K562 (cell line): ENCODE results near the gene MRPS24. TPM values are rescaled to one million over a fixed set of nuclear protein-coding genes. Genes with fewer than 3 reads are reported as not detected.

Experiments
- ATAC-seq: fragments of 200-7000 bp; cut with Tn5 transposase; 3 replicates; pipeline ENCODE4 v1.9.1; 2020; ENCODE audit warnings: moderate library complexity
- BruUV-seq: library from RNA; stranded (reverse); fragments of 400-500 nt; replicated peaks from 2 replicates; lab custom pipeline; 2021; lab: Mats Ljungman, UMichigan
- CTCF ChIA-PET: fragments of 300-600 bp; formaldehyde crosslinking; extraction: SDS; loops from one replicate; lab custom pipeline; 2021; ENCODE audit warnings: low intra/inter-chr PET ratio; lab: Yijun Ruan, JAX
- POLR2A ChIA-PET: fragments of 300-600, 350-650 bp; sonication (Branson Sonifier 250); formaldehyde crosslinking; extraction: SDS; loops from one replicate; lab custom pipeline; 2021; ENCODE audit warnings: antibody characterized with exemption, inconsistent platforms; lab: Yijun Ruan, JAX
- DNase-seq, 4 experiments: peaks; one replicate each; pipeline versions ENCODE4 v3.0.0 to v3.0.0-alpha.2; 2011 to 2018; ENCODE audit warnings: low spot score in 3 of 4, mixed read lengths in 3 of 4; ENCODE audit errors: extremely low read depth in 1 of 4
- FAIRE-seq: peaks from 2 replicates; lab custom pipeline; 2011; peaks lifted over from hg19 to GRCh38; lab: Jason Lieb, UNC
- H2AFZ ChIP-seq: 2 replicates; pipeline ENCODE4 v1.6.0; 2011; ENCODE audit warnings: low read depth, low read length, control low read depth, inconsistent platforms
- H3K27ac ChIP-seq: fragments of 200-600 bp; 3 replicates; pipeline ENCODE4 v1.8.0; 2011; ENCODE audit warnings: low read depth, mild to moderate bottlenecking, control low read depth, inconsistent platforms, low read length, moderate library complexity, mixed read lengths; ENCODE audit errors: extremely low read depth
- H3K27me3 ChIP-seq, 2 experiments: fragments of 300-600 bp in 1 of 2; 2 replicates in 1 of 2; 3 replicates in 1 of 2; pipeline versions ENCODE4 v1.6.0 to v1.8.0; 2011; ENCODE audit warnings: inconsistent platforms in 2 of 2, low read length in 2 of 2, mild to moderate bottlenecking in 1 of 2, mixed read lengths in 1 of 2, moderate library complexity in 1 of 2; ENCODE audit not compliant: control insufficient read depth in 2 of 2, insufficient read depth in 2 of 2
- H3K36me3 ChIP-seq: fragments of 300-600 bp; 3 replicates; pipeline ENCODE4 v1.8.0; 2011; ENCODE audit warnings: mild to moderate bottlenecking, low read length, inconsistent platforms; ENCODE audit not compliant: control insufficient read depth, insufficient read depth
- H3K4me1 ChIP-seq, 2 experiments: fragments of 200-600 bp in 1 of 2; replicated peaks in 1 of 2; 2 replicates in 1 of 2; 3 replicates in 1 of 2; pipeline versions ENCODE4 v1.5.1 to v1.8.0; 2011; ENCODE audit warnings: inconsistent platforms in 2 of 2, low read length in 2 of 2, mild to moderate bottlenecking in 1 of 2, mixed read lengths in 1 of 2, moderate library complexity in 1 of 2; ENCODE audit not compliant: control insufficient read depth in 2 of 2, insufficient read depth in 2 of 2
- H3K4me2 ChIP-seq: 2 replicates; pipeline ENCODE4 v1.6.1; 2011; ENCODE audit warnings: low read length, control low read depth, inconsistent platforms, mixed read lengths; ENCODE audit not compliant: insufficient read depth
- H3K4me3 ChIP-seq: fragments of 200-600 bp; sonication (generic), shearing (Covaris generic); 2 replicates; pipeline ENCODE4 v1.5.1; 2016; ENCODE audit warnings: control low read depth, inconsistent platforms
- H3K79me2 ChIP-seq: fragments of 200-600 bp; 3 replicates; pipeline ENCODE4 v1.8.0; 2011; ENCODE audit warnings: low read length, inconsistent platforms; ENCODE audit not compliant: control insufficient read depth, insufficient read depth
- H3K9ac ChIP-seq, 2 experiments: 2 replicates each; pipeline versions ENCODE4 v1.6.0 to v1.6.1; 2011; ENCODE audit warnings: low read depth in 2 of 2, low read length in 2 of 2, control low read depth in 1 of 2, inconsistent platforms in 1 of 2, mild to moderate bottlenecking in 1 of 2, mixed read lengths in 1 of 2; ENCODE audit not compliant: insufficient read depth in 1 of 2
- H3K9me1 ChIP-seq: one replicate; pipeline ENCODE4 v1.6.0; 2011; ENCODE audit warnings: inconsistent platforms, mild to moderate bottlenecking, low read length, moderate library complexity; ENCODE audit not compliant: control insufficient read depth, insufficient read depth
- H3K9me3 ChIP-seq: replicated peaks from 2 replicates; pipeline ENCODE4 v1.5.1; 2011; ENCODE audit warnings: low read depth, low read length, inconsistent platforms; ENCODE audit not compliant: control insufficient read depth, insufficient read depth
- H4K20me1 ChIP-seq: replicated peaks from 2 replicates; pipeline ENCODE4 v1.6.1; 2011; ENCODE audit warnings: low read length, inconsistent platforms, mixed read lengths; ENCODE audit not compliant: control insufficient read depth, insufficient read depth
- CREB3L1 ChIP-seq: fragments of 450-650 bp; IDR thresholded peaks from 2 replicates; pipeline ENCODE4 v1.6.1; 2014; ENCODE audit warnings: low read depth, mild to moderate bottlenecking, moderate library complexity, borderline replicate concordance
- CREM ChIP-seq: IDR thresholded peaks from 2 replicates; pipeline ENCODE4 v1.6.1; 2014; ENCODE audit warnings: antibody characterized with exemption, low read depth
- ESRRA ChIP-seq: fragments of 450-650 bp; IDR thresholded peaks from 2 replicates; pipeline ENCODE4 v1.6.1; 2014; ENCODE audit warnings: low read depth, mild to moderate bottlenecking, moderate library complexity, borderline replicate concordance
- HMG20A ChIP-seq: fragments of 450-650 bp; formaldehyde crosslinking; conservative IDR thresholded peaks from 2 replicates; pipeline ENCODE4 v1.4.0; 2020; ENCODE audit warnings: mild to moderate bottlenecking, mixed read lengths
- MBD1 ChIP-seq: fragments of 250-450 bp; sonication (Bioruptor Pico); IDR thresholded peaks from 2 replicates; pipeline ENCODE4 v1.8.0; 2022; ENCODE audit warnings: inconsistent platforms
- NR2C1 ChIP-seq, 2 experiments: fragments of 450-650 bp; IDR thresholded peaks; 2 replicates each; pipeline ENCODE4 v1.6.1; 2017; ENCODE audit warnings: mild to moderate bottlenecking in 2 of 2, antibody characterized with exemption in 1 of 2, inconsistent platforms in 1 of 2, missing compliant biosample characterization in 1 of 2, missing genetic modification characterization in 1 of 2
- NR2C2 ChIP-seq, 2 experiments: fragments of 200-800 bp in 1 of 2; sonication (Bioruptor generic) in 1 of 2; sonication (generic) in 1 of 2; formaldehyde crosslinking in 1 of 2; IDR thresholded peaks; 2 replicates each; pipeline versions ENCODE4 v1.6.1 to v1.8.0; 2016 to 2022; ENCODE audit warnings: mild to moderate bottlenecking in 1 of 2, missing compliant biosample characterization in 1 of 2, missing genetic modification characterization in 1 of 2, missing genetic modification reagents in 1 of 2
- POLR2A ChIP-seq: fragments of 450-650 bp; conservative IDR thresholded peaks from 2 replicates; pipeline ENCODE4 v1.6.1; 2016
- PRMT5 ChIP-seq: sonication (generic); formaldehyde crosslinking; IDR thresholded peaks from 2 replicates; pipeline ENCODE4 v1.5.0; 2020; ENCODE audit warnings: missing genetic modification reagents
- SIX5 ChIP-seq, 2 experiments: IDR thresholded peaks; 2 replicates each; pipeline ENCODE4 v1.6.1; 2011; ENCODE audit warnings: low read length in 2 of 2, borderline replicate concordance in 1 of 2, low read depth in 1 of 2, mild to moderate bottlenecking in 1 of 2, moderate library complexity in 1 of 2; ENCODE audit not compliant: insufficient read depth in 1 of 2
- TAF7 ChIP-seq: fragments of 450-650 bp; IDR thresholded peaks from 2 replicates; pipeline ENCODE4 v1.6.1; 2016; ENCODE audit warnings: missing genetic modification characterization, missing compliant biosample characterization
- TFE3 ChIP-seq: fragments of 450-650 bp; formaldehyde crosslinking; IDR thresholded peaks from 2 replicates; pipeline ENCODE4 v1.4.0; 2020; ENCODE audit warnings: mild to moderate bottlenecking, mixed read lengths
- TRIM24 ChIP-seq, 2 experiments: fragments of 450-650 bp; IDR thresholded peaks; 2 replicates each; pipeline ENCODE4 v1.6.1; 2016
- ZBTB12 ChIP-seq: fragments of 250-450 bp; sonication (Bioruptor Pico); IDR thresholded peaks from 2 replicates; pipeline ENCODE4 v1.4.0; 2020
- ZFPM2 ChIP-seq: fragments of 250-450 bp; sonication (Bioruptor Pico); IDR thresholded peaks from 2 replicates; pipeline ENCODE4 v1.5.1; 2022; ENCODE audit warnings: mild to moderate bottlenecking
- ZNF561 ChIP-seq: fragments of 450-650 bp; formaldehyde crosslinking; conservative IDR thresholded peaks from 2 replicates; pipeline ENCODE4 v1.4.0; 2020; ENCODE audit warnings: mild to moderate bottlenecking, moderate library complexity
- WGBS: fragments of 100-300 bp; shearing (Covaris generic); methylation state at CpG from one replicate; pipeline ENCODE4 v1.1.6; 2016; ENCODE audit warnings: low coverage, mixed read lengths; ENCODE audit not compliant: insufficient coverage; ENCODE audit errors: missing lambda C conversion rate; 5-methylcytosine and 5-hydroxymethylcytosine counted together
- in situ Hi-C: fragments of 300-500 bp; cut with MboI; formaldehyde crosslinking; loops from 4 replicates; pipeline ENCODE4 v1.15.0; 2018; ENCODE audit warnings: inconsistent platforms, mixed read lengths
- intact Hi-C: fragments of 100-400 bp; cut with micrococcal nuclease; formaldehyde crosslinking; loops from 2 replicates; pipeline ENCODE4 v1.14.2; 2022
- polyA plus RNA-seq, 8 experiments: library from polyadenylated mRNA; depleted of rRNA in 4 of 8; stranded (reverse) in 5 of 8; unstranded in 3 of 8; fragments of >200 nt; fragmentation: Nextera tagmentation in 2 of 8; fragmentation: Illumina TruSeq in 1 of 8; extraction: Ambion mirVana in 2 of 8; extraction: Trizol in 1 of 8; gene quantifications; 2 replicates each; pipeline versions ENCODE4 v1.2.1 to v1.2.3, GENCODE V29; 2011 to 2014; ENCODE audit warnings: inconsistent platforms in 1 of 8, missing spikeins in 1 of 8
- total RNA-seq, 7 experiments: library from RNA; depleted of rRNA in 6 of 7; stranded (reverse); fragments of >200 nt in 6 of 7; fragmentation: Illumina TruSeq in 2 of 7; extraction: Trizol in 2 of 7; gene quantifications; 2 replicates each; pipeline versions ENCODE4 v1.2.1 to v1.2.3, GENCODE V29; 2011 to 2021; ENCODE audit warnings: low replicate concordance in 1 of 7

MRPS24 gene
- total and polyA plus RNA-seq, 9 of the 15 experiments (the other 6 are each of a cell fraction or from before 2014, with no cell fraction given) = 51.4 to 214 (median 169) TPM

- TF ChIP-seq MBD1 (CRISPR knock-in tag) (no peak), ZNF561 (CRISPR knock-in tag) (no peak), CREB3L1 (no peak), ZBTB12 (no peak)
Measured at GRCh38 chr7:43868181-43868580, 1.1 kb downstream of the MRPS24 start (continued).

GRCh38 chr7:43865277-43865676, 4.0 kb downstream of the MRPS24 start:
- H3K4me1 ChIP-seq = peaks cover 5 to 10% of the 10 kb centered on the region in 2 experiments; a peak in 3 of 5 replicates
- H3K9me1 ChIP-seq = no peaks in the 10 kb centered on the region
- no peak overlapping the region for H3K4me2 ChIP-seq
- H3K27me3 ChIP-seq = no peaks in the 10 kb centered on the region
- ATAC-seq = no peak
- ChIA-PET POLR2A (interaction anchor here (0.6 kb wide), 1 partner anchor 11 kb away, joined by 3 read pairs; no protein-coding TSS in a partner anchor), CTCF (no interaction called here)
- in situ Hi-C loops = no loop called here
- no peak overlapping the region for H3K4me3 ChIP-seq
- no peak overlapping the region for H3K9ac ChIP-seq
- H3K9me3 ChIP-seq = no peaks in the 10 kb centered on the region; the same call in 1 of the 2 replicates
- DNase-seq = no peak
- FAIRE-seq = no peak
- WGBS = 92% methylated on average over 3 of the region's 3 CpGs
- peaks cover 17% of the 10 kb centered on the region for H3K79me2 ChIP-seq
- H2AFZ ChIP-seq = no peak overlapping the region
- H4K20me1 ChIP-seq = no peaks in the 10 kb centered on the region
- intact Hi-C loops = no loop called here
- peaks cover 26% of the 10 kb centered on the region for H3K36me3 ChIP-seq
- no TSS peak for BruUV-seq
- TF ChIP-seq TAF7 (no peak), PRMT5 (CRISPR knock-in tag) (no peak), POLR2A (peak; percentile 55; the same call in 1 of the 2 replicates), HMG20A (CRISPR knock-in tag) (no peak), ESRRA (peak; percentile 92), TFE3 (CRISPR knock-in tag) (no peak), CREM (no peak), NR2C1 (IDR thresholded peaks at IDR 0.05) (peak; percentile 74), NR2C1 (tag; IDR thresholded peaks at IDR 0.05) (peak; percentile 69), NR2C2 (CRISPR knock-in tag; IDR thresholded peaks at IDR 0.05) (peak; percentile 50; the same call in 1 of the 2 replicates), NR2C2 (tag; IDR thresholded peaks at IDR 0.05) (peak; percentile 18; the same call in 1 of the 2 replicates), ZFPM2 (no peak), TRIM24 (IDR thresholded peaks at IDR 0.05) (peak; percentile 15 to 27; a peak in 2 of 4 replicates), SIX5 (IDR thresholded peaks at IDR 0.05; ENCODE audit: borderline replicate concordance in 1 of 2, insufficient read depth in 1 of 2, low read depth in 1 of 2, low read length in 2 of 2) (no peak)
- H3K27ac ChIP-seq = no peak overlapping the region
